Thymus (tissue), 14 donors: ENCODE measurements around the gene L2HGDH. TPM values are rescaled to one million over a fixed set of nuclear protein-coding genes. Genes with fewer than 3 reads are reported as not detected.
"Not testable (repeated sequence)": the region's sequence is repeated elsewhere in the genome, so short reads cannot be mapped to it uniquely, and the experiment has no call there.

Experiments
- DNase-seq, 9 donors: peaks; one replicate each; pipeline ENCODE4 v3.0.0-alpha.2; 2013; ENCODE audit warnings: low spot score in 9 of 9, low read depth in 6 of 9, missing footprints in 1 of 9
- H3K27ac ChIP-seq, 2 donors: one replicate each; pipeline ENCODE4 v1.5.1; 2013; ENCODE audit warnings: control low read depth in 1 of 2, low read depth in 1 of 2, low read length in 1 of 2, mild to moderate bottlenecking in 1 of 2, moderate library complexity in 1 of 2
- H3K27me3 ChIP-seq, 2 donors: one replicate each; pipeline ENCODE4 v1.5.1; 2013; ENCODE audit warnings: low read length in 1 of 2; ENCODE audit not compliant: control insufficient read depth in 2 of 2, insufficient read depth in 1 of 2
- H3K36me3 ChIP-seq, 2 donors: one replicate each; pipeline ENCODE4 v1.5.1; 2013; ENCODE audit warnings: low read length in 1 of 2, mild to moderate bottlenecking in 1 of 2, moderate library complexity in 1 of 2; ENCODE audit not compliant: control insufficient read depth in 2 of 2, insufficient read depth in 2 of 2
- H3K4me1 ChIP-seq, 2 donors: one replicate each; pipeline ENCODE4 v1.5.1; 2013; ENCODE audit warnings: low read length in 2 of 2; ENCODE audit not compliant: control insufficient read depth in 2 of 2, insufficient read depth in 2 of 2
- H3K4me3 ChIP-seq, 2 donors: one replicate each; pipeline ENCODE4 v1.5.1; 2013; ENCODE audit warnings: low read length in 2 of 2, control low read depth in 1 of 2, mild to moderate bottlenecking in 1 of 2
- H3K9me3 ChIP-seq, 2 donors: one replicate each; pipeline ENCODE4 v1.5.1; 2013; ENCODE audit warnings: low read length in 1 of 2, mild to moderate bottlenecking in 1 of 2; ENCODE audit not compliant: control insufficient read depth in 2 of 2, insufficient read depth in 1 of 2
- WGBS: extraction: QIAGEN DNeasy Blood & Tissue Kit; methylation state at CpG from one replicate; pipeline ENCODE4 v1.1.7; 2013; 5-methylcytosine and 5-hydroxymethylcytosine counted together
- long read RNA-seq, 10 donors: transcript quantifications; one replicate each; lab custom pipeline, GENCODE V29; 2026
- polyA plus RNA-seq: library from polyadenylated mRNA; stranded (reverse); fragments of 200-250 nt; gene quantifications from one replicate; pipeline ENCODE4 v1.2.3, GENCODE V29; 2013
- total RNA-seq: library from RNA; stranded (reverse); fragments of 120-200 nt; gene quantifications from one replicate; pipeline ENCODE4 v1.2.4, GENCODE V29; 2013
- donor health status: healthy.

Gene L2HGDH
- 5.1 TPM for total RNA-seq
- polyA plus RNA-seq: 1.7 TPM
- long read RNA-seq, donor 1: 0 reads
- long read RNA-seq, donor 2: 0 reads
- long read RNA-seq, donor 3, partial matches to known transcripts: 0 of 1 reads
- long read RNA-seq, donor 3, other reads (novel, unspliced or antisense): 0 of 1 reads
- long read RNA-seq, donor 4, partial matches to known transcripts: 0 of 1 reads
- long read RNA-seq, donor 4, other reads (novel, unspliced or antisense): 0 of 1 reads
- long read RNA-seq, donor 5, partial matches to known transcripts: 0 of 3 reads
- long read RNA-seq, donor 5, other reads (novel, unspliced or antisense): 0 of 3 reads
- long read RNA-seq, donor 6, full-length matches to known transcripts: 2 of 2 reads
- long read RNA-seq, donor 6, partial matches to known transcripts: 0 of 2 reads
- long read RNA-seq, donor 6, other reads (novel, unspliced or antisense): 0 of 2 reads
- long read RNA-seq, donor 7: 0 reads
- long read RNA-seq, donor 8, full-length matches to known transcripts: 1 of 1 reads
- long read RNA-seq, donor 8, partial matches to known transcripts: 0 of 1 reads
- long read RNA-seq, donor 8, other reads (novel, unspliced or antisense): 0 of 1 reads
- long read RNA-seq, donor 9: 0 reads
- long read RNA-seq, donor 10: 0 reads

DNA sequence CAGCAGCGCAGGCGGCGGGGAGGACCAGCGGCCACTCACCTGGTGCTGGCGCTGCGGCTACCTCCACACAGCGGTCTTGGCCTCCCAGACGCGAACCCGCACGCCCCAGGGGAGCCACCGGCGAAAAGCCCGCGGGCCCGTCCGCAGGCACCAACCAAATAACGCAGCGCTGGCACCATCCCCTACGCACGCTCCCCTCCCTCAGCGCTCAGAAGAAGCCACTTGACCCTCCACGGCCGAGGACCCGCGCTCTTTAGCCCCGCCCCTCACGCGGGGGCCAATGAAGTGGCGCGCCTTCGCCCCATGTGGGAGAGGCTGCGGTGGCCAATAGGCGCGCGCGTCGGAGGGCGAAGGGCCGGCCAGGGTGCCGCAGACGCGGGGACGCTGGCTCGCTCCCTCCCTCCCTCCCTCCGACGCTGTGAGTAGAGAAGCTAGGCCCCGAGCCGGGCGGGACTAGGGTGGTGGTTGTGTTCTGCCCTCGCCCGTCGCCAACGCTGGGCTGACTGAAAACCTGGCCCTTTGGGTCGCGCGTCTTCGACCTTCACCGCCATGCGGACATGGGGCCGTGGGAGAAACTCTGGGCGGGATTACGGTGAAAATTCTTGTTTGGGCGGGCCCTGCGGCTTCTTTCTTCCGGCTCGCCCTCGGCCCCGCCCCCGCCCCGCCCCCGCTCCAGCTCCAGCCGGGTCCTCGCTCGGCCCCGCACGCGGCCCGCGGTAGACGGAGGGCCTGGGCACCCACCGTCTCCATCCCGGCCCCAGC, at the start of gene L2HGDH, which contains the start of gene DMAC2L:
L2HGDH (minus strand) TSS at position 258 of the 762 bp plus-strand sequence; CDS start at position 179, 79 bp downstream.
DMAC2L (plus strand) TSS at position 353 of the 762 bp plus-strand sequence. CDS start 9,164 bp downstream, outside the sequence.
- H3K27me3 ChIP-seq: no peaks in the 10 kb centered on the region
- DNase-seq: peak in 8 of 9 donors; percentile 77 to 93 (median 86)
- WGBS: under 1% methylated on average over 83 of the region's 83 CpGs
- H3K36me3 ChIP-seq: peaks cover 0 to 3% of the 10 kb centered on the region in 2 donors
- H3K27ac ChIP-seq: peak within 1 kb of the TSS; percentile 86 to 98
- peak within 1 kb of the TSS; percentile 60 to 84 for H3K4me3 ChIP-seq
- peaks cover 9 to 14% of the 10 kb centered on the region in 2 donors for H3K4me1 ChIP-seq
- H3K9me3 ChIP-seq: peaks cover 0 to 6% of the 10 kb centered on the region in 2 donors

GRCh38 chr14:50360851-50361250, 48.8 kb upstream of the L2HGDH start:
- Histone ChIP-seq H3K27ac (no peak overlapping the region), H3K4me3 (no peak overlapping the region), H3K27me3 (no peaks in the 10 kb centered on the region), H3K4me1 (peaks cover 0 to 9% of the 10 kb centered on the region in 2 donors), H3K9me3 (peaks cover 0 to 3% of the 10 kb centered on the region in 2 donors), H3K36me3 (peaks cover 0 to 3% of the 10 kb centered on the region in 2 donors)
- WGBS: 95% methylated on average over 2 of the region's 2 CpGs
- DNase-seq: no peak

- Histone ChIP-seq H3K27me3 (no peaks in the 10 kb centered on the region), H3K9me3 (peaks cover 0 to 3% of the 10 kb centered on the region in 2 donors), H3K4me3 (no peak overlapping the region), H3K4me1 (peaks cover 0 to 9% of the 10 kb centered on the region in 2 donors), H3K36me3 (peaks cover 0 to 3% of the 10 kb centered on the region in 2 donors), H3K27ac (no peak overlapping the region)
- no peak for DNase-seq
- 98% methylated on average over 3 of the region's 3 CpGs for WGBS
These were observed 48.1 kb upstream of the L2HGDH start for GRCh38 chr14:50360093-50360492.

- H3K27ac ChIP-seq: no peak overlapping the region
- no peaks in the 10 kb centered on the region for H3K27me3 ChIP-seq
- H3K4me1 ChIP-seq: peaks cover 0 to 9% of the 10 kb centered on the region in 2 donors
- DNase-seq: no peak
- peaks cover 0 to 3% of the 10 kb centered on the region in 2 donors for H3K36me3 ChIP-seq
- H3K9me3 ChIP-seq: peaks cover 0 to 3% of the 10 kb centered on the region in 2 donors
- no peak overlapping the region for H3K4me3 ChIP-seq
- WGBS: 99% methylated on average over 5 of the region's 5 CpGs
These were observed 47.6 kb upstream of the L2HGDH start for GRCh38 chr14:50359631-50360030.

GRCh38 chr14:50357753-50358395, 45.8 kb upstream of the L2HGDH start:
- 95% methylated on average over 4 of the region's 4 CpGs for WGBS
- Histone ChIP-seq H3K27me3 (no peaks in the 10 kb centered on the region), H3K36me3 (peaks cover 0 to 3% of the 10 kb centered on the region in 2 donors), H3K4me1 (no peaks in the 10 kb centered on the region), H3K4me3 (no peak overlapping the region), H3K27ac (no peak overlapping the region), H3K9me3 (peaks cover 0 to 3% of the 10 kb centered on the region in 2 donors)
- no peak for DNase-seq

- no peak overlapping the region for H3K4me3 ChIP-seq
- H3K27me3 ChIP-seq: no peaks in the 10 kb centered on the region
- H3K4me1 ChIP-seq: no peaks in the 10 kb centered on the region
- H3K9me3 ChIP-seq: peaks cover 0 to 3% of the 10 kb centered on the region in 2 donors
- WGBS: 93% methylated on average over 6 of the region's 6 CpGs
- no peak for DNase-seq
- peaks cover 0 to 3% of the 10 kb centered on the region in 2 donors for H3K36me3 ChIP-seq
- H3K27ac ChIP-seq: no peak overlapping the region
These were observed 45.1 kb upstream of the L2HGDH start for GRCh38 chr14:50357124-50357523.

- not testable (repeated sequence) for H3K27ac ChIP-seq, H3K36me3 ChIP-seq, H3K9me3 ChIP-seq, H3K27me3 ChIP-seq, DNase-seq, H3K4me3 ChIP-seq, H3K4me1 ChIP-seq
- 98% methylated on average over 3 of the region's 3 CpGs for WGBS
These were observed 44.3 kb upstream of the L2HGDH start for GRCh38 chr14:50356283-50356682.

DNA sequence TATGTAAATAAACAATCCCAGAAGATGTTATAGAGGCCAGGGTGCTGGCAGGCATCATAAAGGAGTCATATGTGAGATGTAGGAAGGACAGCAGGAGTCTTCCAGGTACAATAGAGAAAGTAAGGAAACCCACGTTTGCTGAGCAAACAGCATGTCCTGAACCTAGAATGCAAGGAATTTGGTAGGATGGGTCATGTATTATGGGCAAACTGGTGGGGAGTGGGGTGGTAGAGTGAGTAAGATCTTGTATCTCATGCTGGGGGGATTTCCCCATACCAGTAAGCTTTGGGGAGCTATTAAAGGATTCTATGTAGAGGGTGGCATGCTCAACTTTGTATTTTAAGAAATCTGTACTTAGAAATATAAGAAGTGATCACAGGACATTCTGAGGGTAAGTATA, 43.7 kb upstream of the L2HGDH start:
- Histone ChIP-seq H3K9me3 (no peaks in the 10 kb centered on the region), H3K27me3 (no peaks in the 10 kb centered on the region), H3K4me1 (no peaks in the 10 kb centered on the region), H3K36me3 (peaks cover 0 to 3% of the 10 kb centered on the region in 2 donors), H3K4me3 (no peak overlapping the region), H3K27ac (no peak overlapping the region)
- WGBS: 98% methylated on average over 1 of the region's 1 CpG
- no peak for DNase-seq
